Erythroblast (primary cell): Measurements from ENCODE around the gene GADD45A.

Source experiments
- DNase-seq, 2 experiments: peaks; one replicate each; lab custom pipeline; 2025; lab: John Stamatoyannopoulos, UW
- GATA1 ChIP-seq: IDR thresholded peaks from 2 replicates; pipeline ENCODE4 v1.6.1; 2011; ENCODE audit warnings: low read depth, mild to moderate bottlenecking, control low read depth, low read length, moderate library complexity
- POLR2A ChIP-seq: IDR thresholded peaks from 2 replicates; pipeline ENCODE4 v1.6.1; 2011; ENCODE audit warnings: mild to moderate bottlenecking, low read length

GADD45A gene, protein sequence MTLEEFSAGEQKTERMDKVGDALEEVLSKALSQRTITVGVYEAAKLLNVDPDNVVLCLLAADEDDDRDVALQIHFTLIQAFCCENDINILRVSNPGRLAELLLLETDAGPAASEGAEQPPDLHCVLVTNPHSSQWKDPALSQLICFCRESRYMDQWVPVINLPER

GRCh38 chr1:67685067-67685557 is at the start of gene GADD45A:
Gene GADD45A (plus strand): TSS chr1:67685201. CDS start chr1:67685495, 294 bp downstream.
- TF ChIP-seq GATA1 (no peak), POLR2A (peak; percentile 99)
- DNase-seq: peak; percentile 98 to 99

DNA sequence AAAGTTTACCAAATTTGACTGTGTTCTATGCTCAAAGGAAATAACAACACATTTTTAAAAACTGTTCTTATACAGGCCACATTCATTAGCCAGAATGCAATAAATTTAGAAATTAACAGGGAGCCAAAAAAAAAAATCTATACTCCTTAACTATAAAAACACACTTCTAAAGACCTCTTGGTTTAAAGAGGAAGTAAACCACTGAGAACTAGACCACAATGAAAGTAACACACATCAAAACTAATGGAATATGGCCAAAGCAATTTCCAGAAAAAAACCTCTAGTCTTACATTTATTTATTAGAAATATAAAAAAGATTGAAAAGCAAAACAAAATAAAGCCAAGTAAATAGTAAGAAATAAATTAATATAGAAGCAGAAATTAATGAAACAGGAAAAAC is 48.9 kb upstream of the GADD45A start:
- no peak for DNase-seq
- no peak for TF ChIP-seq POLR2A
- TF ChIP-seq GATA1: no peak

DNA sequence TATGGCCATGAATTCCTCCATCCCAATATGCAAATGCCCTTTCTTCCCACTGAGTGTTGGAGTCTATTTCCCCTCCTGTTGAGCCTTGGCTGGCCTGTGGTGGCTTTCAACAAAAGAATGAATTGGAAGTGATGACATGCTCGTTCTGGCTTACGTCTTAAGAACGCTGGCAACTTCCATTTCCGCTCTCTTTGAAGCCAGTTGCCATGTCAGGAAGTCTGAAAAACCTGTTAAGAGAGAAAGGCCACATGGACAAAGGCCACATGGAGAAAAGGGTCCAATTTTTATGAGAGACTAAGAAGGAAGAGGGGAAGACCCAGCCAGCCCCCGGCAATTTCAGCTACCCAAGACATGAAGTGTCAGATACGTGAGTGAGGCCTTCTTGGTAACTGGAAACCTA is 45.6 kb upstream of the GADD45A start:
- no peak for DNase-seq
- TF ChIP-seq GATA1: no peak
- no peak for TF ChIP-seq POLR2A

DNA sequence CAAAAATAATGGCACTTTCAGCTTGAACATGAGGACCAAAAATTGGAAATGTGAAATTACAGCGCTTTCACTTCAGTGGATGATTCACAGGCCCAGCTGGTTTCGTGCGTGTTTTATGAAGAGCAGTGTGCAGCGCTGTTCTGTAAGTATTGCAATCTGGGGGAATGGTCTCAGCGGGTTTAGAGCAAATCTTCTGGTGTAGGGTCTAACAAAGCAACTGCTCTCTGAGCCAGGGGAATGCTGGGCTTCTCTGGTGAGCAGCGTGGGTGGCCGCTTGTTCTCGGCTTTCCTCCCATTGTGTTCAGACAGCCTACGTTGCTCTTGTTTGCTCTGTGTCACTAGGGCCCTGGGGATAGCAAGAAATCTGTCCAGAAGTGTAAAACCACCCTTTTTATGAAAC is 42.4 kb upstream of the GADD45A start:
- no peak for TF ChIP-seq GATA1
- DNase-seq: no peak

- no peak for DNase-seq
- TF ChIP-seq POLR2A (no peak), GATA1 (no peak)
Observed at GRCh38 chr1:67644566-67644965, 40.4 kb upstream of the GADD45A start.

DNA sequence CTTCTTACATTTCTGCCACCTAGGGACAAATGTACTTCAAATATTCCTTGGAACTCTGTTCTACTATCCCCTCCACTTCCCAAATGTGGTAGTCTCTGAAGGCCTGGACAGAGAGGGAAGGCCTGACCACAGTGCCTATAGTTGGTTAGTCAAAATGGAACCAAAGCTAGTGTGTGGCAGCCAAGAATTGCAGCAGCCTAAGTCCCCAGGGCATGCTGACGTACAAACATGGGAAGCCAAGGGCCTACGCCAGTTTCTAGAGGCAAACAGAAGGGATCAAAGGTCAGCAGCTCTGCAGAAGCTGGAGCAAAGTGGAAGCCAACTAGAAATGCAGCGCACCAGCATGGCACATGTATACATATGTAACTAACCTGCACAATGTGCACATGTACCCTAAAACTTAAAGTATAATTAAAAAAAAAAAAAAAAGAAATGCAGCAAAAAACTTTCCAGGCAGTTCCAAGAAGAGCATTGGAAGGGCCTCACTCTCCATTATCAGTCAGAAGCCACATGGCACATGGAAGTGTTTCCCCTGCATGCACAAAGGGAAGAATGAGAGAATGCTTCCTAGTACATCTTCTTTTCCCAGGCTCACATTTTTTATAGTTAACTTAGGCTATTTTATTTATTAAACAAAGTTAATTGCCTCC is 39.4 kb upstream of the GADD45A start:
- TF ChIP-seq POLR2A (no peak), GATA1 (no peak)
- DNase-seq: no peak

DNA sequence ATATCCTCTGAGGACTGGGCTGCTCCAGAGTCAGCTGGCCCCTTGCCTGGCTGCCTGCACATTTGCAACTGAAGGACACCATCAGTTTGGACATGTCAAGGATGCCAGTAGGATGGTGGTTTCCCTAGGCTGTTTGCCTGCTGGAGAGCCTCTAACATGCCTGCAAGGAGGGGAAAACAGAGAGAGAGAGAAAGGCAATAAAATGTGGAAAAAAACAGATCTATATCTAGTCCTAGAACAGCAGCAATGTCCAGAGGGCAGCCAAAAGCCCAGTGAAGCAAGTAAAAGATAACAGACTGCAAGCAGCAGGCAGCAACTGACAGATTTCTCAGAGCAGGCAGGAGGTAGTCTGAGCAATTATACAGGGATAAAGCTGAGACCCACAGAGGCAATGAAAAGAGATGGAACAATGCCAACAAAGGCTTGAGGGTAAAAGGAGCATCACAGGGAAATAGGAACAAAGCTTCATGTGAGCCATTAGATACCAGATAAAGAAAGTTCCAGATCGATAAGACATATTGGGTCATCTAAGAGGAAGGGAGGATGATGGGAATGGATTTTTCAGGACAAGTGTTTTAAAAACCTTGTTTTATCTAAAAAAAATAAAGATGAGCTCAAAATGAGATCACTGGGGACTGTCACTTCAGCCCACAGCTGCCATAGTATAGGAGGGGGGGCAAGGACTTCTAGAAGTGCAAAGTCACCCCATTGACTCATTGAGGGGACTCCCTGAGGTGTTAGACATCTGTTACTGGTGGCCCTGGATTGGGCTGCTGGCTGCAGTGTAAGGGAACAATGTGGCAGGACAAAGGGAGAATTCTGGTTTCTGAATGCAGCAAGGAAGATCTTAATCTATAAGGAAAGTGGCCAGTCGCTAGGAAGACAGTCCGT is 38.6 kb upstream of the GADD45A start:
- DNase-seq: peak; percentile 53 to 81
- no peak for TF ChIP-seq GATA1
- no peak for TF ChIP-seq POLR2A

DNA sequence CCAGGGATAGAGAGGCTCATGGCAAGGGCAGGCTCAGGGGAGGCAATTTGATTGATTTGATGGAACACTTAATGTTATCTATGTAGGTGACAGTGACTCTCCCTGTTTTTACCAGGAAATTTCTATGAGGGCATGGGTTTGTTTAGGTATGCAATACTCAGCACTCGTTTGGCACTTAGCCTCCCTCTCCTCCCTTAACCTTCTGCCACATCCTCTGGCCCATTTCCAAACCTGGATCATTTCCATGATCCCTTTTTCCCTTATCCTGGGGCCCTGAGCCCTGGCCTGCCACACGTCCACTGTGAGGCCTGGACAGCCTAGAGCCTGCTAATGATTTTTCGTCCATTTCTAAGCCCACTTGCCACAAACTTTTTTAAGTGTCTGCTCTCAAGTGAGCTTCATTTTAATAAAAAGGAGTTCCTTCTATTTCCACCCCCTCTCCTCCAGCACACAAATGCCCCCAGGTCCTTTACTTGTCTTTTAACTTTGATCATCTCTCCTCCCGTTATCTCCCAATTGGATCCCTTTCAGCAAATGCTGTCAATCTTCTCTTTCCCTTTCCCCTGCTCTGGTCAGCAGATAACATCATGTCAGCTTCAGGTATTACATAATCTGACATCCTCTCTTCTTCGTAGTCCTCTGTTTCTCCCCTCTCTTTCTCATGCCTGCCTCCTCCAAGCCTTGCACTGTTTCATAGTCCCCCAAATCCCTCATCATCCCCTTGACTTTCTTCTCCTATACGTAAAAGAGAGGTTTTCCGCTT is 37.8 kb upstream of the GADD45A start:
- peak in 1 of 2 experiments; percentile 64 for DNase-seq

DNA sequence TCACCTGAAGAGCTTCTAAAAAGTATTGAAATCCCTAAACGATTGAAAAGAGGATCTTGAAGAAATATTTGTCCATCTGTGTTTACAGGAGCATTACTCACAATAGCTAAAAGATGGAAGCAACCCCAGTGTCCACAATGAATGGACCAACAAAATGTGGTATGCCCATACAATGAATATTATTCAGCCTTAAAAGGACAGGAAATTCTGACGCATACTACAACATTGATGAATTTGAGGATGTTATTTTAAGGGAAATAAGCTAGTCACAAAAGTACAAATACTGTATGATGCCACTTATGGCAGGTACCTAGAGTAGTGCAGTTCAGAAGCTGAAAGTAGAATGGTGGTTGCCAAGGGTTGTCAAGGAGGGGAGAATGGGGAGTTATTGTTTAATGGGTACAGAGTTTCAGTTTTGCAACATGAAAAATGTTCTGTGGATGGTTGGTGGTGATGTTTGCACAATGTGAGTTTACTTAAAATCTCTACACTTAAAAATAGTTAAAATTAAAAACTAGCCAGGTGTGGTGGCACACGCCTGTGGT is 37.1 kb upstream of the GADD45A start:
- DNase-seq: no peak
- TF ChIP-seq POLR2A: no peak
- no peak for TF ChIP-seq GATA1

More for the DNA sequence above, 37.8 kb upstream of the GADD45A start:
- TF ChIP-seq GATA1 (no peak), POLR2A (no peak)

- DNase-seq: peak in 1 of 2 experiments; percentile 8
- TF ChIP-seq POLR2A: no peak
- no peak for TF ChIP-seq GATA1
Observed at GRCh38 chr1:67648582-67649326, 36.2 kb upstream of the GADD45A start.

GRCh38 chr1:67650061-67650460 is 34.9 kb upstream of the GADD45A start:
- DNase-seq: no peak
- TF ChIP-seq GATA1: no peak
- no peak for TF ChIP-seq POLR2A

DNA sequence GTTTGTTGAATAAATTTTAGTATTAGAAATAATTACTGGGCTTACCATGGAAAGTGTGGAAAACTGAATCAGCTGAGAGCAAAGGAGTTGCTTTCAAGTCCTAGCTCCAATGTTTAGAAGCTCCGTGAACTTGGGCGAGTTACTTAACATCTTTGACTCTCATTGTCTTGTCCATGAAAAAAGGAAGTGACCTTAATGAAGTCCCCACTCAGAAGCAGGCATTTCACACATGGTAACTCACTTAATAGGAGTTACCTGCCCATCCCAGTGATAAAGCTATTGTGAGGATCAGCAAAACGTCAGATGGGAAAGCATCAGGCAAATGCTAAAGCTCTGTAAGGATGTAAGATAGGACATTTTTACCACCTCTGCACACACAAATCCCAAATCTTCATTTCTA is 34.0 kb upstream of the GADD45A start:
- TF ChIP-seq POLR2A (no peak), GATA1 (no peak)
- no peak for DNase-seq
